HG03039 (cell line): Measurements from ENCODE around the gene PFAS.

Source experiments
- ATAC-seq: cut with Tn5 transposase; IDR thresholded peaks from one replicate; pipeline ENCODE4 v1.9.1; 2021; ENCODE audit warnings: mild to moderate bottlenecking, moderate library complexity; ENCODE audit not compliant: unreplicated experiment

Gene PFAS

DNA sequence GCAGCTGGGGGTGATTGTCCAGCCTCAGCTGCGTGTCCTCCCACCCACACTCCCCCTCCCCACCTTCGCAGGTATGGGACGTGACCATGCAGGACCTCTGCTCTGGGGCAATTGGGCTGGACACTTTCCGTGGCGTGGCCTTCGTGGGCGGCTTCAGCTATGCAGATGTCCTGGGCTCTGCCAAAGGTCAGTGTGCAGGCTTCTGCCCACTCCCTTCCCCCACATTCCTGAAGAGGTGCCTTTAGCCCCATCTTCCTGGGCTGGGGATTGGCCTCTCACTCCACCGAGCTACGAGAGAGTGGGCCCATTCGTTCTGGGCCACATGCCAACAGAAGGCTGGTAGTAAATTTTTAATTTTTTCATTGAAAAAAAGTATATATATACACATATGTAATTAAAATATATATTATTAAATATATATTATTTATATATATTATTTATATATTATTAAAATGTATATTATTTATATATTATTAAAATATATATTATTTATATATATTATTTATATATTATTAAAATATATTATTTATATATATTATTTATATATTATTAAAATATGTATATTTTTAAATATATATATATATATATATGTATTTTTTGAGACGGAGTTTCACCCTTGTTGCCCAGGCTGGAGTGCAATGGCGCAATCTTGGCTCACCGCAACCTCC is 18.5 kb downstream of the PFAS start:
- no peak for ATAC-seq

DNA sequence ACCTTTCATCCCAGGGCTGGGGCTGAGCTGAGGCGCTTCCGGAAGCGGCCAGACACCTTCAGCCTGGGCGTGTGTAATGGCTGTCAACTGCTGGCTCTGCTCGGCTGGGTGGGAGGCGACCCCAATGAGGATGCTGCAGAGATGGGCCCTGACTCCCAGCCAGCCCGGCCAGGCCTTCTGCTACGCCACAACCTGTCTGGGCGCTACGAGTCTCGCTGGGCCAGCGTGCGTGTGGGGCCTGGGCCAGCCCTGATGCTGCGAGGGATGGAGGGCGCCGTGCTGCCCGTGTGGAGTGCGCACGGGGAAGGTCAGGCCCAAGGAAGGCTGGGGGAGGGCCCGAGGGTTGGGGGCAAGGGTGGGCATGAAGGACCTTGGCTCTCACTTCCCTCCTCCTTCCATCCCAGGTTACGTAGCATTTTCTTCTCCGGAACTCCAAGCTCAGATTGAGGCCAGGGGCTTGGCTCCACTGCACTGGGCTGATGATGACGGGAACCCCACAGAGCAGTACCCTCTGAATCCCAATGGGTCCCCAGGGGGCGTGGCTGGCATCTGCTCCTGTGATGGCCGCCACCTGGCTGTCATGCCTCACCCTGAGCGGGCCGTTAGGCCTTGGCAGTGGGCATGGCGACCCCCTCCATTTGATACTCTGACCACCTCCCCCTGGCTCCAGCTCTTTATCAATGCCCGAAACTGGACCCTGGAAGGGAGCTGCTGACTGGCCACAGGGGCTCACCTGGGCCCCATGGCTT is 19.6 kb downstream of the PFAS start:
- no peak for ATAC-seq

- no peak for ATAC-seq
Measured at GRCh38 chr17:8272421-8272820, 23.3 kb downstream of the PFAS start.

DNA sequence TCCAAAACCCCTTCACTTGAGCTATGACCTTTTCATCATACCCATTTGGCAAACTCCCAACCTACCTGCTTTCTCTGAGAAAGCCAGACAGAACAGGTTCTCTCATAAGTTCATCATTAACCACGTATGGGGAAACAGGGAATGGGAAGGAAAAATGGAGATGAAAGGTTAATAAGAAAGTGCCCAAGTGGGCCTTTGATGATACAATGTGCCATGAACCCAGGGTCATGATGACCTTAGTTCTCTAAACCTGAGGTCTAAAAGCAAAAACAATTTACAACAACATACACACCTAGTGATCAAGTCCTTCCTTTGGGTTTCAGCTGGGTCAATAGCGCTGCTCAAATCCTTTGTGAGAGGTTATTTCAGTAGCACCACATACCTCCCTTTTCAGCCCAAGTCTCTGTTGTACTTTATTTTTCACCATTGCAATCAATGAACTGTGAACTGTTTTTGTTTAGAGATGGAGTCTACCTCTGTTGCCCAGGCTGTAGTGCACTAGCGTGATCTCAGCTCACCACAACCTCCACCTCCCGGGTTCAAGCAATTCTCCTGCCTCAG is 24.9 kb downstream of the PFAS start:
- no peak for ATAC-seq

- no peak for ATAC-seq
Measured at GRCh38 chr17:8274816-8275215, 25.7 kb downstream of the PFAS start.

DNA sequence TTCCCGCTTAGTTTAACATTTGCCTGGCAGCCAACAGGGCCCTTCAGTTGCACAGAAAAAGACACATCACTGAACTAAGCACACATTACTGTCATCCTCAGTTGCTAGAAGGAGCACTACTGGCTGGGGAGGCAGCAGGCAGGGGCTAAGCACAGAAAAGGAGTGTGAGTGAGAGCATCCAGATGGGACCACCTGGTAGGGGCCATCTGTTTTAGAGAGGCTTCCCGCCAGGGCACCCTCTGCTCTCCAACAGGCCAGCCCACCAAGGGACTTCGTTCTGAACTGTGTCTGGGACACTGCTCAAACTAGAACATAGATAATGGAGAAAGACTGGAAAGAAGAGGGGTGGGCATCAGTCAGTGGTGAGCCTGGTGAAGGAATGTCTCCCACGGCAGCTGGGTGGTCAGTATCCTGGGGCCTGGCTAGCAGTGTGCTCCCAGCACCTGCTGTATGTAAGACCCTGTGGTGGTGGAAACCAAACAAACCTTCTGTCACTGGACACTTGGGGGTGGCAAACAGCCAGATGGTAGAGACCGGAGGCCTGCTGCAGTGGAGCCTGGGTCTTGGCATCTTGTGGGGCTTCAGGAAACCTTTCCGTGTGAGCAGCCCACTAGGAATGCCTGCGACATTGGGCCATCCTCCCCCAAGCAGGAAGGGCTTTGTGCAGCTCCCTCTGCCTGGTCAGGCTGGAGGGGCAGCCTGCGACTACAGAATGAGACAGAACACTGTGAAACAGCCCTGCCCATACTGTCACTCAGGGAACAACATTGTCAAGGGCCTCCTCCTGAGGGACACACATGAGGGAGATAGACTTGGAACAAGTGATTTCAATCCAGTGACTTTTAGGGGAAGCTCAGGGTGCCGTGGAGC is 26.6 kb downstream of the PFAS start:
- ATAC-seq, result no peak

DNA sequence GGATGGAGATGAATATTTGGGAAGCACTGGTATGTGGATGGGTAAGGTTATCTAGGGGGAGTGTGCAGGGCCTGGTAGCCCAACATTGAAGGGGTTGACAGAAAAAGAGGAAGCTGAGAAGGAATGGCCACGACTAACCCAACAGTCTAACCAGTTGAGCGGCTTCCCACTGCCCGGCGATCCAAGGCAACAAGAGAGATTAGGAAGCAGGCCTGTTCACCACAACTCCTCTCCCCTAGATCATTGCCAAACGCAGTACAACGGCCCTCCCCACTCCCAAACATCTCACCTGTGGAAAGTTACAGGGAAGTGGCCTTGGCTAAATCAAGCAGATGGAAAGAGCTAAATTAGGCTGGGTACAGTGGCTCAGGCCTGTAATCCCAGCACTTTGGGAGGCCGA is 28.2 kb downstream of the PFAS start:
- no peak for ATAC-seq

GRCh38 chr17:8282345-8282744 is 33.3 kb downstream of the PFAS start:
- ATAC-seq, result no peak

- ATAC-seq, result no peak
Measured at GRCh38 chr17:8283356-8283755, 34.3 kb downstream of the PFAS start.

- no peak for ATAC-seq
Measured at GRCh38 chr17:8284126-8284525, 35.0 kb downstream of the PFAS start.

DNA sequence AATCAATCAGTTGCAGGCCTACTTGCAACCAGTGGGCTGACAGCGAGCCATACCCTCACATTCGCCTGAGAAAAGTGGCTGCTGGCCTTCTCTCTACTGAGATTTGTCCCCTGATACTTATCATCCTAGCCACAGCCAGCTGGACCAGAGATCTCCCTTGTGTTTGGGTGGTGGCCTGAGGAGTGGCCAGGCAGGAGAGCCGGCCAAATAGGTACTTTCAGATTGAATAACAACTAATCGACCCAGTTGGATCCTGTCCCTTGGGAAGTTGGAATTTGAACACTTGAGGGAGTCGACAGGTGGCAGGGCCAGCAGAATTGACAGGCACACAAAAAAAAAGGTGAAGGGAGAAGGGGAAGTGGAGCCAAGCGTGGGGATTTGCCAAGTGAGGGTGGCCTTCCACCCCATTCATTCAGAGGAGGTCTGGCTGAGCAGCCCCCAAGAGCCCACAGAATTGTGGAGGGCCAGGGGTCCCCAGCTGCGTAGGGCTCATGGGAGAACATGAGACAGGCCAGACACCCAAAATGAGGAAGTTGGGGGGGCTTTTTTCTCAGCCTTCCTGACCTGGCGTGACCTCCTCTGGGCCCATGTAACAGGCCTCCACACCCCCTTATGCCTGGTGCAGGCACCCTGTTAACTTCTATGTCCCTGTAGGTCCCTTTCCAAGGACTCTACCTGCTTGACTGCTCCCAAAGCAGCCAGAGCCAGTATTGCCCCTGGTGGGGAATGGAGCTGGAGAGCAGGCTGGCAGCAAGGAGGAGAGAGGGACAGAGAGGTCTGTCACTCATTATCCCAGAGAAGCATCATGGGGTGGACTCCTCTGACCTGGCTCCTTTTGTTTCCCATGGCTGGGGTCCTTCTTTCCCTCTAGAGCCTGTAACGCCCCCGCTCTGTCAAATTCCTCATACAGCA is 36.4 kb downstream of the PFAS start:
- no peak for ATAC-seq

- ATAC-seq, result no peak
Measured at GRCh38 chr17:8287651-8288335, 38.7 kb downstream of the PFAS start.

DNA sequence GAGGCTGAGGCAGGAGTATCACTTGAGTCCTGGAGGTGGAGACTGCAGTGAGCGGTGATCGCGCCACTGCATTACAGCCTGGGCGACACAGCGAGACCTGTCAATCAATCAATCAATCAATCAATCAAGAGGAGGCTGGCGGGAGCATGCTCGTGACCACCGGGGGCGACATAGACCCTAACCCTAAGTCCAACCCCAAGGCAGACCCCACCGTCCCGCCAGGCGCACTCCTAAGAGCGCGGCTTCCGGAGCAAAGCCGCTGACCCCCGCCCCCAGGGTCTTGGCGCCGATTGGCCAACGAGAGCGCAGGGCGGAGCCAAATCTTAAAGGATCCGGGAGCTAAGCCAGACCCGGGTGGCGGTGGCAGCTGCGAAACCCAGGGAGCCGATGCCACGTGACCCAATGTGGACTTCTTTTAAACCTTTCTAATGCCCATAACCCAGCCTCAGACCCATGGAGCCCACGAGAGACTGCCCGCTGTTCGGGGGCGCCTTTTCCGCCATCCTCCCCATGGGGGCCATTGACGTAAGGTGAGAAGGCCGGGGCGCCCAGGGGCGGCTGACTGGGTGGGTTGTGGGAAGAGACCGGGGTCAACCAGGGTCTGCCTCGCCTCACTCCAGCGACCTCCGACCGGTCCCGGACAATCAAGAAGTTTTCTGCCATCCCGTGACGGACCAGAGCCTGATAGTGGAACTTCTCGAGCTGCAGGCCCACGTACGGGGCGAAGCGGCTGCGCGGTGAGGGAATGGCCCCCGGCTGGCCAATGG is 39.4 kb downstream of the PFAS start, which contains the start of gene RANGRF:
RANGRF (plus strand) TSS at position 335 of the 767 bp plus-strand sequence; CDS start at position 454, 119 bp downstream.
- ATAC-seq, result peak; percentile 76

- ATAC-seq, result peak; percentile 50
Measured at GRCh38 chr17:8289103-8289397, 40.0 kb downstream of the PFAS start.

GRCh38 chr17:8290043-8290442 is 41.0 kb downstream of the PFAS start:
- ATAC-seq, result no peak

DNA sequence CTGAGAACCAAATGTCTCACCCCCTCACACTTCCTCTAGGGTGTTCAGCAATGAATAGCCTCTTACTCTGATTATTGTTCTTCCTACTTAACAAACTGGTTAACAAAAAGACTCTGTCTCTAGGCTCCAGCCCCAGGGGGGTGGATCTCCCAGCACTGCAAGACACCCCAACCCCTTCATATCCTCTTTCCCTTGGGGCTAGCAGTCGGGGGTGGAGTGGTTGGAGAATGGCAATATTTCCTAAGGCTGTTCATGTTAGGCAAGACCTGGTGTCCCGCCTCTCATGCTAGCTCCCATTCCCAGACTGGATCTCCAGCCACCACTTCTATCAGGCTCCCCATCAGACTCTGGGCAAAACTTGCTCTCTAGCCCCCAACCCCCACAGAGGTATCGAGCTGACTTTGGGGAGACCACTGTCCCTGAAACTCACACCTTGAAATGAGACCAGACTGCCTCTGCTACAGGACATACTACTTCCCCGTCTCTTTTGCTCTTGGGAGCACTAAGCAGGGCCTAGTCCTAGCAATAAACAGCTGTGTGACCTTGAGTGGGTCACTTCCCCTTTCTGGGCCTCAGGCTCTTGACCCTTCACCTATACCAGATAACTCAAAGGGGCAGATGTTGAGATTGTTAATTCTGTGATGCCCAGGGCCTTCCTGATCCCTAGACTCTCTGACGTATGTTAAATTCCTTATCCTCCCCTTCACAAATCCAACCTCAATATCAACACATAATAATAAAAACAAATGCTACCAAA is 43.7 kb downstream of the PFAS start:
- ATAC-seq, result no peak

GRCh38 chr17:8294361-8294760 is 45.3 kb downstream of the PFAS start:
- no peak for ATAC-seq

GRCh38 chr17:8294814-8295316 is 45.8 kb downstream of the PFAS start:
- ATAC-seq, result no peak
